GM13976 (cell line): ENCODE data around the gene P2RX4.
"Not testable (repeated sequence)": the region's sequence is repeated elsewhere in the genome, so short reads cannot be mapped to it uniquely, and the experiment has no call there.

Experiments
- DNase-seq: peaks from one replicate; pipeline ENCODE4 v3.0.0; 2012; ENCODE audit warnings: low spot score
- CTCF ChIP-seq: IDR thresholded peaks from 2 replicates; pipeline ENCODE4 v1.5.1; 2012; ENCODE audit warnings: borderline replicate concordance, mild to moderate bottlenecking; ENCODE audit not compliant: insufficient read depth; ENCODE audit errors: extremely low read depth, missing control alignments, control extremely low read depth
- in situ Hi-C: fragments of 300-500 bp; cut with MboI; formaldehyde crosslinking; loops from one replicate; pipeline ENCODE4 v1.12.0; 2022; ENCODE audit warnings: low sequenced_read_pairs, mixed read lengths, inconsistent platforms; ENCODE audit not compliant: unreplicated experiment

The P2RX4 gene

GRCh38 chr12:121188227-121188626, 21.7 kb upstream of the P2RX4 start:
- TF ChIP-seq CTCF, result no peak
- no peak for DNase-seq
- in situ Hi-C loops, result no loop called here

GRCh38 chr12:121189131-121189530, 20.8 kb upstream of the P2RX4 start:
- no peak for DNase-seq
- TF ChIP-seq CTCF, result no peak
- in situ Hi-C loops, result no loop called here

GRCh38 chr12:121189619-121190155, 20.2 kb upstream of the P2RX4 start:
- TF ChIP-seq CTCF, result no peak
- no peak for DNase-seq
- in situ Hi-C loops, result no loop called here

GRCh38 chr12:121190523-121191031, 19.4 kb upstream of the P2RX4 start:
- in situ Hi-C loops, result no loop called here
- DNase-seq, result no peak
- TF ChIP-seq CTCF, result no peak

- in situ Hi-C loops, result no loop called here
- TF ChIP-seq CTCF, result no peak
- DNase-seq, result no peak
Observed at GRCh38 chr12:121191151-121191550, 18.8 kb upstream of the P2RX4 start.

- no peak for DNase-seq
- in situ Hi-C loops, result no loop called here
- no peak for TF ChIP-seq CTCF
Observed at GRCh38 chr12:121196902-121197301, 13.0 kb upstream of the P2RX4 start.

GRCh38 chr12:121198949-121199348, 11.0 kb upstream of the P2RX4 start:
- no peak for TF ChIP-seq CTCF
- in situ Hi-C loops, result no loop called here
- no peak for DNase-seq

GRCh38 chr12:121201140-121201539, 8.8 kb upstream of the P2RX4 start:
- DNase-seq, in situ Hi-C loops: not testable (repeated sequence)
